HG03139 (cell line): ENCODE results near the gene COA1.
"Not testable (repeated sequence)": the region's sequence is repeated elsewhere in the genome, so short reads cannot be mapped to it uniquely, and the experiment has no call there.

ENCODE experiments used
- ATAC-seq: cut with Tn5 transposase; IDR thresholded peaks from one replicate; pipeline ENCODE4 v1.9.1; 2021; ENCODE audit not compliant: unreplicated experiment

The COA1 gene

DNA sequence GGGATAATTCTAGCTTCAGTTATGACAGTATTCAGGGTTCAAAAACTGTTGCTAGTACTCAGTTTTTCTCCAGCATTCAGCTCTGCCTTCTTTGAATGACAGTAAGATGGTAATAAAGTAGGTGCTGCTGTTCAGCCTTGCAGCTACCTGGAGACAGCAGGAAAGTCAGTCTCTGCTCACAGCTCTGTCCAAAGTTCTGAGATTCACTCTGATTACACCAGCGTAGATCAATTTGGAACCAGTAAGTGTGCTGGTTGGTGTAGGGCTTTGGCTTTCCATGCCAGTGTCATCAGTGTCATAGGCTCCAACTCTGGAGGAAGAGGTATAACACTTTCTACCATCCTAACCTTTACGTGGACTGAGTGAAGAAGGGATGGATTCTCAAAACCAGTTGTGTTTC, 120.2 kb downstream of the COA1 start:
- ATAC-seq: no peak

DNA sequence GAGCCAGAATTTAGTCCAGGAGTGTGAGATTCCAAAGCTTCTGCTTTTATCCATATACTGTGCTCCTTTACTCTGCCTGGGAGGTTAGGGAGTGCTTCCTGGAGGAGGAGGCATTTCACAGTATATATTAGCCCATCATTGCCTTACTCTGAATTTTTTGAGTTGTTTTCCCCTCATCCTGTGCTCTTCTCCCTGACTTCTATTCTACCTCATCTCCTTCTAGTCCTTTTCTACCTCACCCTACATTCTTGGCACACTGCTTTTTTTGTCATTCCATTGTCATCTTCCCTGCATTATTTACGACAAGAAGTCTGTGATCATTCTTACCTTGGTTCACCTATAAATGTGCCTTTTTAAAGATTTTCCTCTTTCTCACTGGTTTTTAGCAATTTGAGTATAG, 125.1 kb downstream of the COA1 start:
- ATAC-seq: no peak

DNA sequence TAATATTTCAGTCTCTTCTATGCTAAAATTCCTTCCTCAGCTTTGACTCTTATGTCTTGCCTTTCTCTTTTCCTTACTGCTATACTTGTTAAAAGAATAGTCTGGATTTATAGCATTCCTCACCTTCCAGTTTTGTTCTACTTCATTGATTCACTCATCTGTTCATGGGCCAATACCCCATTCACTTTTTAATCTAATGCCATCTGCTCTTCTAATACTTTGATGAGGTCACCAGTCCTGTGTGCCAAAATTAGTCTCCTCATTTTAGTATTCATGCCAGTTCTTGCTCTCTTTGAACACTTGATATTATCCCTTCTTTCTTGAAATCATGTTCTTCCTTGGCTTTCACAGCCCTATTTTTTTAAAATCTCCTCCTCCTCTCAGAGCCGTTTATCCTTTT, 127.1 kb downstream of the COA1 start:
- no peak for ATAC-seq

DNA sequence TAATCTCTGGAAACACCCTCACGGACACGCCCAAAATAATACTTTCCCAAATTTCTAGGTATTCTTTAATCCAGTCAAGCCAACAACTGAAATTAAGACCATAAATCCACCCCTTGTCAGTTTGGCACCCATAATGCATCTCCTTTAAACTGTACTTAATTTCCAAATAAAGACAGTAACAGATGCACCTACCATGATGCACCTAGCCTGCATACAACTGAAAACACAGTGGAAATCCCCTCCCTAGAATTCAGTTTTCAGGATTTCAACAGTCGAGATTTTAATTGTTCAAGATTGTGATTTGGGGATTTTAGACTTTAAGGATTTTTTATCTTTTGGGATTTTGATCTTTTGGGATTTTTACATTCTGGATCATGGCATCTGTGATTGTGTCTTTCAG, 129.3 kb downstream of the COA1 start:
- no peak for ATAC-seq

DNA sequence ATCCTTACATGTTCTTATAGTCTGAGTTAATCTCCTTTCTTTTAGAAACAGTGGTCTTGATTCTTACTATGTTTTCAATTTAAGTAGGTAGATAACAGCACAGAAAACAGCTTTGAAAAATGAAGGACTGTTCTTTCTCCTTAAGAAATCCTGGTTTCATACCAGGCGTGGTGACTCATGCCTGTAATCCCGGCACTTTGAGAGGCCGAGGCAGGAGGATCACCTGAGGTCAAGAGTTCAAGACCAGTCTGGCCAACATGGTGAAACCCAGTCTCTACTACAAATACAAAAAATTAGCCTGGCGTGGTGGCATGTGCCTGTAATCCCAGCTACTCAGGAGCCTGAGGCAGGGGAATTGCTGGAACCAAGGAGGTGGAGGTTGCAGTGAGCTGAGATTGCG, 132.9 kb downstream of the COA1 start:
- not testable (repeated sequence) for ATAC-seq

DNA sequence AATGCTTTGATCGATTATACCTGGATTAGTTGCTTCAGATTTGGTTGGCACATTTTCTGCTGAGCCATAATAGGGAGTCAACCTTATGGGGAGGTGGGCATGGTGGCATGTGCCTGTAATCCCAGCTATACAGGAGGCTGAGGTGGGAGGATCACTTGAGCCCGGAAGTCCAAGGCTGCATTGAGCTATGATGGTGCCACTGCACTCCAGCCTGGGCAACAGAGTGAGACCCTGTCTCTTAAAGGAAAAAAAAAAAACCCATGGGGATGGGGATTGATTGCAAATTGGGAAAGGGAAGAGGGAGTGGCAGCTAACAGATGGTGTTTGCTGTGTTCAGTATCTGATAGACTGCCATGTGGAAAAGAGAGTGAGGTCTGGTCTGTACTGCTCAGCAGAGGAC, 135.3 kb downstream of the COA1 start:
- no peak for ATAC-seq

DNA sequence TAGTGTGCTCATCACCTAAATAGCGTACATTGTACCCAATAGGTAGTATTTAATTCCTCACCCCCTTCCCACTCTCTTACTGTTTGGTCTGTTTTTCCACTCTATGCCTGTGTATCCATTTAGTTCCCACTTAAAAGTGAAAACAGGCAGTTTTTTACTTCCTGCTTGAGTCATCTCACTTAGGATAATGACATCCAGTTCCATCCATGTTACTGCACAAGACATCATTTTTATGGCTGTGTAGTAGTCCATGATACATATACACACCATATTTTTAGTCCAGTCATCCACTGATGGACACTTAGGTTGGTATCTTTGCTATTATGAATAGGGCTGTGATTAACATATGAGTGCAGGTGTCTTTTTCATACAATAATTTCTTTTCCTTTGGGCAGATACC, 136.3 kb downstream of the COA1 start:
- ATAC-seq: no peak

DNA sequence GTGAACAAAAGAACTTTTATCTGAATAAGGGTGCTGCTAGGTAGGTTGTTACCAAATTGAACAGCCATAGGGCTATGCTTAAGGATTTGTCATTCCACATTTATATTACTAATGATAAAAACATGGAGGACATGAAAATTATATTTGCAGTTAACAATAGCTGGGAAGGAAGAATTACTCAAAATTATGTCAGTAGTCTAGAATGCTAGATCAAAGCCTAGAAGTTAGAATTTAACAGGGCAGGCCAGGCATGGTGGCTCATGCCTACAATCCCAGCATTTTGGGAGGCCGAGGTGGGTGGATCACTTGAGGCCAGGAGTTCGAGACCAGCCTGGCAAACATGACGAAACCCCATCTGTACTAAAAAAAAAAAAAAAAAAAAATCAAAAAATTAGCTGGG, 137.0 kb downstream of the COA1 start:
- no peak for ATAC-seq

DNA sequence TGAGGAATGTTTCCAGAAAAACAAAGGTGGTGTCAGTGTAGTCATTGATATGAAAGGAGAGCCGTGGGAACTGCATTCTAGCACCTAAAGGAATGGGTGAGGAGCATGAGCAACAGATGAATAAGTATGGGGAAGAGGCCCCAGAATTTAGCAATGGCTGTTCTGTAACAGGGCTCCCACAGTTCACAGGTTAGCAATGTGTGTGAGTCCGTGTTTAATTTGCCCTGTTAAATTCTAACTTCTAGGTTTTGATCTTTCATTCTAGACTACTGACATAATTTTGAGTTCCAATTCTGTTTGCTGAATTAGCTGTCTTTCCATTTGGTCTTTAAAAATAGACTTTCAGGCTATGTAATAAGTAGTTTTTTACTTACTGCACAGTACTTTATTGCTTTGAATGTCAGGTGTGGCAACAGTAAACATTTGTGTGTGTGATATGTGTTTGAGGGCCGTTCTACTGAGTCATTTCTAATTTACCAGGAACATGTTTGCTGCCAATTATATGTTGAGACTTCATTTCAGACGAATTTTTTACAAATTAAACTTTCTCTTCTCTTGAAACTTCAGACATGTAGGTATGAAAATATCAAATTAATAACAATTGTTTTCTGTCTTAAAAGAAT, 137.7 kb downstream of the COA1 start:
- peak; percentile 27 for ATAC-seq

DNA sequence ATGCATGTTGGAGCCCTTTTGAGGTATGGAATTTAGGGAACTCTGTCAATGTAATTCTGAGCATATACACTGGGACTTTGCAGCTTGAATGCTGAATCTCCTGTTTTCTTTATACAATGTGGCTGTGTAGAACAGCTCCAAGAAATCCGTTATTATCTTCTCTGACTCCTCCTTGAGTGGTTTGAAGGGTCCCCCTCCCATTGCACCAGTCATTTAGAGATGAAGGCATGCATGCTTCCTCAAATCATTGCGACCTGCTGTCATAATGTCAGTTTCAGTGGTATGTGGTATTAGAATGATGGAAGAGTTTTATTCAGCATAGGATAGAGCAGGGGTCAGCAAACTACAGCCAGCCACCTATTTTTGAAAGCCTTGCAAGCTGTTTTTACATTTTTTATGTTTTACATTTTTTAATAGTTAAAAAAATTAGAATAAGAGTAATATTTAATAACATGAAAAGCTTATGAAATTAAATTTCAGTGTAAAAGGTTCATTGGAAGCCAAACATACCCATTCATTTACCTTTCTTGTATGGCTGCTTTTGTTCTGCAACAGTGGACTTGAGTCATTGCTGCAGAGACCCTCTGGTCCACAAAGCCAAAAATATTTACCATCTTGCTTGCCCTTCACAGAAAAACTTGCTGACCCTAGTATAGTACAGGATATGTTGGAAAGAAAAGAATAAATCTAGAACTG, 138.3 kb downstream of the COA1 start:
- ATAC-seq: peak; percentile 76

DNA sequence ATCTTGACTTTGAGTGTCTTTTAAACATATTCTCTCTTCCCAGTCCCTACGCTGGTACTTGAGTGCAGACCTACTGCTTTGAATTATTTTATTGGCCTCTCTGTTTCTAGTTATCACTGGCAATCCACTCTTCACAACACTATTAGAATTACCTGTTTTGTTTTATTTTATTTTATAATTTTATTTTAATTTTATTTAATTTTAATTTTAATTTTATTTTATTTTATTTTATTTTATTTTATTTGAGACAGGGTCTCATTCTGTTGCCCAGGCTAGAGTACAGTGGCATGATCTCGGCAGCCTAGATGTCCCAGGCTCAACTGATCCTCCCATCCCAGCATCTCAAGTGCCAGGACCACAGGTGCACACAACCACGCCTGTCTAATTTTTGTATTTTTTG, 139.6 kb downstream of the COA1 start:
- ATAC-seq: no peak
